ENCODE results near the gene CDON. TPM values are rescaled to one million over a fixed set of nuclear protein-coding genes. Genes with fewer than 3 reads are reported as not detected.
A peak's percentile ranks its signal among the peaks of the same experiment; 100 is the strongest.

The CDON gene
- polyA plus RNA-seq, 2 of the 4 experiments (the other 2 are of a cell fraction), result 1.7 to 5.6 TPM

- CTCF ChIA-PET, result interaction anchor here (1.2 kb wide), 1 partner anchor 131 kb away, joined by 3 read pairs; no protein-coding TSS in a partner anchor
- no peak for DNase-seq (ENCODE audit: low read depth in 1 of 2, low spot score in 1 of 2)
- Histone ChIP-seq H3K9me3 (no peaks in the 10 kb centered on the region), H3K27ac (no peak overlapping the region), H3K4me3 (no peak overlapping the region), H3K4me2 (no peak overlapping the region), H3K4me1 (no peaks in the 10 kb centered on the region)
- POLR2A ChIA-PET, result no interaction called here
- TF ChIP-seq MAFK (IDR thresholded peaks at IDR 0.05; ENCODE audit: partially characterized antibody), result peak; percentile 20
- no peak for TF ChIP-seq E2F6 (IDR thresholded peaks at IDR 0.05; ENCODE audit: borderline replicate concordance, low read depth)
- ATAC-seq, result no peak
- no peak for FAIRE-seq
- 76% methylated on average over 7 of the region's 7 CpGs for WGBS (ENCODE audit: missing lambda C conversion rate)
These were observed 9.0 kb downstream of the CDON start for GRCh38 chr11:126053415-126054286.

- DNase-seq (ENCODE audit: low read depth in 1 of 2, low spot score in 1 of 2) (no peak), ATAC-seq (no peak), FAIRE-seq (no peak)
- Histone ChIP-seq H3K4me3 (no peak overlapping the region), H3K9me3 (no peaks in the 10 kb centered on the region), H3K27ac (no peak overlapping the region), H3K4me2 (no peak overlapping the region), H3K4me1 (no peaks in the 10 kb centered on the region; the same call in 2 of the 3 replicates)
- POLR2A ChIA-PET, result no interaction called here
- TF ChIP-seq MAZ (IDR thresholded peaks at IDR 0.05; ENCODE audit: borderline replicate concordance, low read depth, low read length), result no peak
- TF ChIP-seq RAD21 (conservative IDR thresholded peaks at IDR 0.05 in 1 of 2, IDR thresholded peaks at IDR 0.05 in 1 of 2), result no peak
- TF ChIP-seq ZC3H11A (IDR thresholded peaks at IDR 0.05), result no peak
- no peak for TF ChIP-seq RCOR1 (IDR thresholded peaks at IDR 0.05; ENCODE audit: low read depth, low read length)
- TF ChIP-seq KDM1A (IDR thresholded peaks at IDR 0.05; ENCODE audit: low read depth), result no peak
- no peak for TF ChIP-seq HMGXB4 (CRISPR knock-in tag; IDR thresholded peaks at IDR 0.05; ENCODE audit: borderline replicate concordance)
- TF ChIP-seq NR3C1 (IDR thresholded peaks at IDR 0.05), result no peak
- TF ChIP-seq GATA3 (IDR thresholded peaks at IDR 0.05; ENCODE audit: borderline replicate concordance), result no peak
- no peak for TF ChIP-seq ATOH8 (CRISPR knock-in tag; IDR thresholded peaks at IDR 0.05; ENCODE audit: low read depth)
- TF ChIP-seq HES2 (IDR thresholded peaks at IDR 0.05), result no peak
- TF ChIP-seq HEYL (CRISPR knock-in tag; IDR thresholded peaks at IDR 0.05), result no peak
- no peak for TF ChIP-seq RNF2 (IDR thresholded peaks at IDR 0.05; ENCODE audit: borderline replicate concordance, low read depth)
- TF ChIP-seq CHD2 (IDR thresholded peaks at IDR 0.05; ENCODE audit: low read length, partially characterized antibody), result no peak
- no peak for TF ChIP-seq CBX2 (IDR thresholded peaks at IDR 0.05; ENCODE audit: borderline replicate concordance, low read depth)
- TF ChIP-seq CHD4 (IDR thresholded peaks at IDR 0.05; ENCODE audit: borderline replicate concordance), result no peak
- TF ChIP-seq CBX8 (IDR thresholded peaks at IDR 0.05), result no peak
- no peak for TF ChIP-seq ZFP36 (IDR thresholded peaks at IDR 0.05; ENCODE audit: borderline replicate concordance, partially characterized antibody)
- TF ChIP-seq USF2 (IDR thresholded peaks at IDR 0.05), result no peak
- TF ChIP-seq JUN (IDR thresholded peaks at IDR 0.05), result no peak
- no peak for TF ChIP-seq ZSCAN20 (CRISPR knock-in tag; IDR thresholded peaks at IDR 0.05)
- WGBS (ENCODE audit: missing lambda C conversion rate), result 83% methylated on average over 3 of the region's 3 CpGs
- CTCF ChIA-PET, result interaction anchor here (0.7 to 1.9 kb wide), 2 partner anchors 10 to 97 kb away, joined by 4 to 11 read pairs; no protein-coding TSS in a partner anchor
These were observed 11.5 kb downstream of the CDON start for GRCh38 chr11:126051117-126051516.
